Stomach (tissue), 9 donors: ENCODE data around the gene LDLRAD3. TPM values are rescaled to one million over a fixed set of nuclear protein-coding genes. Genes with fewer than 3 reads are reported as not detected.

Experiments
- DNase-seq, 2 donors: peaks; one replicate each; pipeline versions ENCODE4 v3.0.0 to v3.0.0-alpha.2; 2013 to 2019
- H3K27ac ChIP-seq, 5 donors: fragments of 200-600 bp in 4 of 5; sonication (generic) in 4 of 5; one replicate each; pipeline ENCODE4 v1.5.1; 2013 to 2019; ENCODE audit warnings: mild to moderate bottlenecking in 1 of 5, moderate library complexity in 1 of 5
- H3K27me3 ChIP-seq, 3 donors: fragments of 200-600 bp; sonication (generic); one replicate each; pipeline ENCODE4 v1.5.1; 2017 to 2019; ENCODE audit warnings: mixed run types in 1 of 3
- H3K36me3 ChIP-seq, 4 donors: fragments of 200-600 bp; sonication (generic); 1 replicate in 3 of 4; 2 replicates in 1 of 4; pipeline ENCODE4 v1.5.1; 2016 to 2019
- H3K4me1 ChIP-seq, 4 donors: fragments of 200-600 bp; sonication (generic); one replicate each; pipeline ENCODE4 v1.5.1; 2016 to 2019
- H3K4me3 ChIP-seq, 4 donors: fragments of 200-600 bp; sonication (generic) in 3 of 4; one replicate each; pipeline ENCODE4 v1.5.1; 2016 to 2019; ENCODE audit warnings: mild to moderate bottlenecking in 1 of 4
- H3K9me3 ChIP-seq, 4 donors: fragments of 200-600 bp; sonication (generic); one replicate each; pipeline ENCODE4 v1.5.1; 2016 to 2019
- CTCF ChIP-seq, 7 experiments: fragments of 450-650 bp in 4 of 7; fragments of 200-600 bp in 3 of 7; sonication (generic) in 3 of 7; IDR thresholded peaks; one replicate each; pipeline ENCODE4 v1.5.1; 2016 to 2019; ENCODE audit warnings: antibody characterized with exemption in 7 of 7, control low read depth in 2 of 7, mild to moderate bottlenecking in 1 of 7
- EP300 ChIP-seq: sonication (generic); formaldehyde crosslinking; IDR thresholded peaks from one replicate; pipeline ENCODE4 v1.6.1; 2017; ENCODE audit warnings: antibody characterized with exemption
- POLR2A ChIP-seq, 4 donors: fragments of 450-650 bp; IDR thresholded peaks; one replicate each; pipeline ENCODE4 v1.6.1; 2016; ENCODE audit warnings: antibody characterized with exemption in 4 of 4, control low read depth in 2 of 4, mild to moderate bottlenecking in 1 of 4, moderate library complexity in 1 of 4
- POLR2AphosphoS5 ChIP-seq, 3 donors: sonication (generic); formaldehyde crosslinking; IDR thresholded peaks; one replicate each; pipeline ENCODE4 v1.6.1; 2016; ENCODE audit warnings: antibody characterized with exemption in 3 of 3
- WGBS, 5 donors: extraction: QIAGEN DNeasy Blood & Tissue Kit in 3 of 5; methylation state at CpG; one replicate each; pipeline versions ENCODE4 v1.1.5 to v1.1.7; 2013 to 2018; 5-methylcytosine and 5-hydroxymethylcytosine counted together
- intact Hi-C: fragments of 100-400 bp; cut with DNase I; formaldehyde crosslinking; loops from one replicate; pipeline ENCODE4 v1.15.1; 2023; ENCODE audit warnings: low total_unique reads
- polyA plus RNA-seq, 3 donors: library from polyadenylated mRNA; stranded (reverse); fragments of 200-250 nt; gene quantifications; one replicate each; pipeline ENCODE4 v1.2.3, GENCODE V29; 2013
- total RNA-seq, 5 donors: library from RNA; depleted of rRNA; stranded (reverse); fragments of >200 nt; gene quantifications; one replicate each; pipeline versions ENCODE4 v1.1.0 to v1.2.3, GENCODE V29; 2014 to 2016
- donor health status: healthy with polysubstance abuse.
- donor health status: Bipolar disorder and iron deficiency.
- donor health status: healthy.

LDLRAD3 gene
- total and polyA plus RNA-seq, 8 donors = 2.0 to 22.8 (median 7.9) TPM

- H3K36me3 ChIP-seq = no peaks in the 10 kb centered on the region
- WGBS, 5 donors = 72 to 87% (median 77%) methylated on average over 3 of the region's 3 CpGs
- TF ChIP-seq POLR2AphosphoS5 (IDR thresholded peaks at IDR 0.05) (no peak), EP300 (no peak), POLR2A (IDR thresholded peaks at IDR 0.05) (no peak), CTCF (IDR thresholded peaks at IDR 0.05) (no peak)
Observed at GRCh38 chr11:35986947-35987346, 43.1 kb downstream of the LDLRAD3 start.

GRCh38 chr11:35990170-35990569, 46.3 kb downstream of the LDLRAD3 start:
- no peaks in the 10 kb centered on the region for H3K27me3 ChIP-seq
- no peaks in the 10 kb centered on the region for H3K36me3 ChIP-seq
- 84 to 100% (median 94%) methylated on average over 2 of the region's 2 CpGs for WGBS, 5 donors
- no peak overlapping the region for H3K4me3 ChIP-seq
- H3K4me1 ChIP-seq = peaks cover 0 to 9% (median 0%) of the 10 kb centered on the region in 4 donors
- intact Hi-C loops = no loop called here
- H3K9me3 ChIP-seq = peaks cover 0 to 2% (median 0%) of the 10 kb centered on the region in 4 donors
- no peak for DNase-seq
- H3K27ac ChIP-seq = no peak overlapping the region
- no peak for TF ChIP-seq POLR2AphosphoS5 (IDR thresholded peaks at IDR 0.05)
- no peak for TF ChIP-seq CTCF (IDR thresholded peaks at IDR 0.05)

More at GRCh38 chr11:35986947-35987346, 43.1 kb downstream of the LDLRAD3 start:
- DNase-seq = no peak
- no peak overlapping the region for H3K4me3 ChIP-seq
- intact Hi-C loops = no loop called here
- no peaks in the 10 kb centered on the region for H3K9me3 ChIP-seq
- no peaks in the 10 kb centered on the region for H3K27me3 ChIP-seq
- H3K27ac ChIP-seq = no peak overlapping the region
- H3K4me1 ChIP-seq = peaks cover 0 to 12% (median 3%) of the 10 kb centered on the region in 4 donors

- Histone ChIP-seq H3K4me1 (peaks cover 0 to 14% (median 0%) of the 10 kb centered on the region in 4 donors), H3K36me3 (no peaks in the 10 kb centered on the region), H3K27ac (no peak overlapping the region), H3K27me3 (no peaks in the 10 kb centered on the region), H3K9me3 (peaks cover 0 to 2% (median 0%) of the 10 kb centered on the region in 4 donors), H3K4me3 (no peak overlapping the region)
- WGBS, 5 donors = 83 to 95% (median 94%) methylated on average over 3 of the region's 3 CpGs
- DNase-seq = no peak
- intact Hi-C loops = no loop called here
- no peak for TF ChIP-seq EP300
- no peak for TF ChIP-seq POLR2AphosphoS5 (IDR thresholded peaks at IDR 0.05)
- TF ChIP-seq CTCF (IDR thresholded peaks at IDR 0.05) = no peak
- no peak for TF ChIP-seq POLR2A (IDR thresholded peaks at IDR 0.05)
Observed at GRCh38 chr11:35990816-35991215, 47.0 kb downstream of the LDLRAD3 start.

GRCh38 chr11:35992548-35992947, 48.7 kb downstream of the LDLRAD3 start:
- DNase-seq = no peak
- TF ChIP-seq CTCF (IDR thresholded peaks at IDR 0.05) (no peak), POLR2A (IDR thresholded peaks at IDR 0.05) (no peak), POLR2AphosphoS5 (IDR thresholded peaks at IDR 0.05) (no peak), EP300 (no peak)
- H3K4me3 ChIP-seq = no peak overlapping the region
- peaks cover 0 to 24% (median 0%) of the 10 kb centered on the region in 4 donors for H3K4me1 ChIP-seq
- H3K36me3 ChIP-seq = no peaks in the 10 kb centered on the region
- no peak overlapping the region for H3K27ac ChIP-seq
- peaks cover 0 to 2% (median 0%) of the 10 kb centered on the region in 4 donors for H3K9me3 ChIP-seq
- no peaks in the 10 kb centered on the region for H3K27me3 ChIP-seq
- intact Hi-C loops = no loop called here
